Endothelial cell of umbilical vein (primary cell): Measurements from ENCODE around the gene RFX6.

Source experiments
- CTCF ChIP-seq, 2 donors: IDR thresholded peaks; 1 replicate in 1 of 2; 2 replicates in 1 of 2; pipeline ENCODE4 v1.5.1; 2011; ENCODE audit warnings: low read length in 2 of 2, mild to moderate bottlenecking in 2 of 2, moderate library complexity in 2 of 2, control low read depth in 1 of 2, inconsistent platforms in 1 of 2, low read depth in 1 of 2; ENCODE audit not compliant: insufficient read depth in 1 of 2; ENCODE audit errors: extremely low read depth in 1 of 2
- MAX ChIP-seq: IDR thresholded peaks from 2 replicates; pipeline ENCODE4 v1.6.1; 2011; ENCODE audit not compliant: insufficient read depth, insufficient read length
- MYC ChIP-seq: IDR thresholded peaks from one replicate; pipeline ENCODE4 v1.6.1; 2011; ENCODE audit warnings: mild to moderate bottlenecking, low read depth, low read length
- POLR2A ChIP-seq: IDR thresholded peaks from 2 replicates; pipeline ENCODE4 v1.6.1; 2012; ENCODE audit warnings: low read depth, mild to moderate bottlenecking, control low read depth, low read length

GRCh38 chr6:116963972-116964371 is 86.9 kb downstream of the RFX6 start:
- TF ChIP-seq POLR2A = no peak
- TF ChIP-seq CTCF (IDR thresholded peaks at IDR 0.05; ENCODE audit: extremely low read depth in 1 of 2, insufficient read depth in 1 of 2, low read depth in 1 of 2, low read length in 2 of 2) = no peak
- no peak for TF ChIP-seq MYC
- no peak for TF ChIP-seq MAX
